GM03348 (cell line): ENCODE results near the gene DNHD1.
A peak's percentile ranks its signal among the peaks of the same experiment; 100 is the strongest.

ENCODE experiments used
- DNase-seq: peaks from one replicate; pipeline ENCODE4 v3.0.0; 2012; ENCODE audit warnings: low spot score

DNHD1 gene

GRCh38 chr11:6611092-6611962 lies 114.2 kb downstream of the DNHD1 start:
- peak; percentile 37 for DNase-seq

- DNase-seq, result no peak
Measured at GRCh38 chr11:6611963-6612212, 114.8 kb downstream of the DNHD1 start.

- DNase-seq, result peak; percentile 96
Measured at GRCh38 chr11:6612213-6613041, 115.3 kb downstream of the DNHD1 start, which contains the start of gene TAF10. Gene TAF10, minus strand, starts transcription at chr11:6612216. Its CDS starts 27 bp downstream, at chr11:6612189.

- DNase-seq, result no peak
Measured at GRCh38 chr11:6613496-6613895, 116.4 kb downstream of the DNHD1 start.

- no peak for DNase-seq
Measured at GRCh38 chr11:6614446-6614845, 117.4 kb downstream of the DNHD1 start.

GRCh38 chr11:6615046-6615445 lies 118.0 kb downstream of the DNHD1 start:
- DNase-seq, result no peak

- DNase-seq, result no peak
Measured at GRCh38 chr11:6615882-6616585, 119.0 kb downstream of the DNHD1 start.

GRCh38 chr11:6616596-6617250 lies 119.6 kb downstream of the DNHD1 start:
- DNase-seq, result no peak

- no peak for DNase-seq
Measured at GRCh38 chr11:6617315-6617781, 120.3 kb downstream of the DNHD1 start.

- DNase-seq, result peak; percentile 80
Measured at GRCh38 chr11:6618117-6619003, 121.3 kb downstream of the DNHD1 start.

GRCh38 chr11:6619004-6619745 lies 122.1 kb downstream of the DNHD1 start, which contains the start of gene TPP1:
Gene TPP1, minus strand, starts transcription at chr11:6619422. Its CDS starts 22 bp downstream, at chr11:6619400.
- DNase-seq, result peak; percentile 97

GRCh38 chr11:6620636-6621035 lies 123.6 kb downstream of the DNHD1 start:
- DNase-seq, result no peak
